ENCODE data around the gene EML4.
"Not testable (repeated sequence)": the region's sequence is repeated elsewhere in the genome, so short reads cannot be mapped to it uniquely, and the experiment has no call there.

Gene EML4

GRCh38 chr2:42173467-42173866, 4.3 kb downstream of the EML4 start:
- not testable (repeated sequence) for DNase-seq

- DNase-seq: no peak
Observed at GRCh38 chr2:42176992-42177738, 8.0 kb downstream of the EML4 start.

- no peak for DNase-seq
Observed at GRCh38 chr2:42178335-42178734, 9.2 kb downstream of the EML4 start.

GRCh38 chr2:42180300-42180699, 11.1 kb downstream of the EML4 start:
- no peak for DNase-seq

- no peak for DNase-seq
Observed at GRCh38 chr2:42182654-42183308, 13.6 kb downstream of the EML4 start.

- DNase-seq: no peak
Observed at GRCh38 chr2:42183775-42184174, 14.6 kb downstream of the EML4 start.

GRCh38 chr2:42184346-42184745, 15.2 kb downstream of the EML4 start:
- no peak for DNase-seq

GRCh38 chr2:42185220-42185921, 16.2 kb downstream of the EML4 start:
- DNase-seq: no peak

- no peak for DNase-seq
Observed at GRCh38 chr2:42186366-42186765, 17.2 kb downstream of the EML4 start.

GRCh38 chr2:42186945-42187632, 17.9 kb downstream of the EML4 start:
- no peak for DNase-seq

GRCh38 chr2:42187886-42188285, 18.7 kb downstream of the EML4 start:
- DNase-seq: no peak

GRCh38 chr2:42189235-42189566, 20.0 kb downstream of the EML4 start:
- no peak for DNase-seq

- DNase-seq: no peak
Observed at GRCh38 chr2:42190191-42190590, 21.0 kb downstream of the EML4 start.

GRCh38 chr2:42191285-42192009, 22.3 kb downstream of the EML4 start:
- no peak for DNase-seq

GRCh38 chr2:42192010-42192373, 22.8 kb downstream of the EML4 start:
- no peak for DNase-seq

GRCh38 chr2:42192652-42193566, 23.8 kb downstream of the EML4 start:
- no peak for DNase-seq

- DNase-seq: no peak
Observed at GRCh38 chr2:42193722-42194187, 24.6 kb downstream of the EML4 start.

GRCh38 chr2:42194428-42194827, 25.3 kb downstream of the EML4 start:
- no peak for DNase-seq

GRCh38 chr2:42195559-42195958, 26.4 kb downstream of the EML4 start:
- no peak for DNase-seq

- no peak for DNase-seq
Observed at GRCh38 chr2:42196070-42196402, 26.9 kb downstream of the EML4 start.

GRCh38 chr2:42196403-42197267, 27.5 kb downstream of the EML4 start:
- peak; percentile 41 for DNase-seq

Data from eye (tissue), 1 donor.